GM18519 (cell line): ENCODE data around the gene MPV17L2.

ENCODE experiments used
- ATAC-seq: cut with Tn5 transposase; IDR thresholded peaks from one replicate; pipeline ENCODE4 v1.9.1; 2021; ENCODE audit warnings: mild to moderate bottlenecking, moderate library complexity; ENCODE audit not compliant: unreplicated experiment, low FRiP score

The MPV17L2 gene

DNA sequence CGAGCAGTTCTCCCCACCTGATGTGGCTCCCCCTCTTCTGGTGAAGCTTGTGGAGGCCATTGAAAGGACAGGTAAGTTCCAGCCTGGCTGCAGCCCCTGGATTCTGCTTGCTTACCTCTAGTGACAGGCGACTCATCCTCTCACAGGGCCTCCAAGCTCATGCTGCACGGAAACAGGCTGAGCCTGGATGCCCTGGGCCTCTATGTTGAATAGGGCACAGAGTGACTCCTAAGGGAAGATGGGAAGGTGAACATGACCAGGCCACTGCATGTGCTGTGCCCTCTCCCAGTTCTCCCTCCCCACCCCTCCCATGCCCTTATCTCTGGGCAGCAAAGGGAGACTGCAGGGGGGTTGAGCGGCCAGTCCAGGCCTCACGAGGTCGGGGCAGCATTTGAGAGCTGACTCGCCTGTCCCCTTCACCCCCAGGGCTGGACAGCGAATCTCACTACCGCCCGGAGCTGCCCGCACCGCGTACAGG is 32.5 kb upstream of the MPV17L2 start:
- no peak for ATAC-seq

DNA sequence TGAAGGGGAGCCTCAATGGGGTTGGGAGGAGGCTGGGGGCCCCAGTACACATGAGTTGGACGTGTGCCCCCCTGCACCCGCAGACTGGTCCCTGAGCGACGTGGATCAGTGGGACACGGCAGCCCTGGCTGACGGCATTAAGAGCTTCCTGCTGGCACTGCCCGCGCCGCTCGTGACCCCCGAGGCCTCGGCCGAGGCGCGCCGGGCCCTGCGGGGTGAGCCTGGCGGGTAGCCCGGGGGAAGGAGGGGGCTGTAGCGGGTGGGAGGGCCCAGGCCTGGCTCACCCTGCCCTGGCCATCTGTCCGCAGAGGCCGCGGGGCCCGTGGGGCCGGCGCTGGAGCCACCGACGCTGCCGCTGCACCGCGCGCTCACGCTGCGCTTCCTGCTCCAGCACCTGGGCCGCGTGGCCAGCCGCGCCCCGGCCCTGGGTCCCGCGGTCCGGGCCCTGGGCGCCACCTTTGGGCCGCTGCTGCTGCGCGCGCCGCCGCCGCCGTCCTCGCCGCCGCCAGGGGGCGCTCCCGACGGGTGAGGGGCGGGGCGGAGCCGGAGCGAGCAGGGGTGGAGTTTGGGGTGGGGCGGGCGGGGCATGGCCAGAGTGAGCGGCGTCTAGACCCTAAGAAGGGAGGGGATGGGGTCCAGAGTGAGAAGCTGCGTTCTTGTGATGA is 31.9 kb upstream of the MPV17L2 start:
- ATAC-seq: no peak

DNA sequence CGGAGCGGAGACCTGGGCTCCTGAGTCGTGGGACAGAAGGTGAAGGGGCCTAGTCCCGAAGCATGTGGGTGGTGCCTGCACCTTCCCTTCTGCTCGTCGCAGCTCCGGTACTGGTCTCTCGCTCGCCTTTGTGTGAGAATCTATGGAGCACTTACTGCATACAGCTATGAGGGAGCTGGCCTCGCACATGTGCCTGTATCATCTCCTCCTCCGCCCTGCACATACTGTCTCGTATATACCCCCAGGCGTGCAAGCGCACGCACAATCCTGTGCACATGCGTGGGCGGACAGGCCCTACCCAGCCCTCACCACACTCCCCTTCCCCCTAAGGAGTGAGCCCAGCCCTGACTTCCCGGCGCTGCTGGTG is 31.4 kb upstream of the MPV17L2 start:
- ATAC-seq: no peak

DNA sequence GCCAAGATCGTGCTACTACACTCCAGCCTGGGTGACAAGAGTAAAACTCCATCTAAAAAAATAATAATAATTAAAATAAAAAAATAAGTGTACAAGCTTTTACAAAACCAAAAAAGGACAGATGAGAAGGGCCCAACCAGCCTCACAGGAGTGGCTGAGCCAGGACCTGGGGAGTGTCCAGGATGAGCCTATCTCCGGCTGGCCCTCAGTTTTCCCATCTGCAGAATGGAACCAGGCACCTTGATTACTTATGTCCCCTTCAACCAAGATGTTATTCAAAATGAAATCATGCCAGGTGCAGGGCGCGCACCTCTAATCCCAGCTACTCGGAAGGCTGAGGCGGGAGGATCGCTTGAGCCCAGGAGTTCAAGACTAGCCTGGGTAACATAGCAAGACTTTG is 28.9 kb upstream of the MPV17L2 start:
- no peak for ATAC-seq

DNA sequence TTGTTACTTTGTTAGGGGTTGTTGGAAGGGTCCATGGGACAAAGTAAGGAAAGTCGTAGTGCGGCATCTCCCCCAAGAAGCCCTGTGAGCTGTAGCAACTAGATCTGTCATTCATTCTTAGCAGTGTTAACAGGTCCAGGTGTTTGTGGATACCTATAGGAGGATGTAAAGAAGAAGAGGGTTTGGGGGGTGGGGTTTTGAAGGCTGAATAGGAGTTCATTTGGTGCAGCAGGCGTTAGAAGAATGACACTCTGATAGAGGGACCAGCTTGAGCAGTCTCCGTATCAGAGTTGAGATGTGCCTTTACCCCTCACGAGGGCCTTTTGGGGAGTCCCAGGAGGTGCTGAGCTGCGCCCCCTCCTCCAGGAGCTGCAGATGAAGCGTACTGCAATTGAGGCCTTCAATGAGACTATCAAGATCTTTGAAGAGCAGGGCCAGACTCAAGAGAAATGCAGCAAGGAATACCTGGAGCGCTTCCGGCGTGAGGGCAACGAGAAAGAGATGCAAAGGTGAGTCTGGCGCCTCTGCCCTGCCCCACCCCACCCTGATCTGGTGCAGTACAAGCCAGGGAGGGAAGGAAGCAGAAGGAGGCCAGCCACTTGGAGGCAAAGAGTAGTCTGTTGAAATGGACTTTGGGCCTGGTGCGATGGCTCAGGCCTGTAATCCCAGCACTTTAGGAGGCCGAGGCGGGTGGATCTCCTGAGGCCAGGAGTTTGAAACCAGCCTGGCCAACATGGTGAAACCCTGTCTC is 27.0 kb upstream of the MPV17L2 start:
- no peak for ATAC-seq

DNA sequence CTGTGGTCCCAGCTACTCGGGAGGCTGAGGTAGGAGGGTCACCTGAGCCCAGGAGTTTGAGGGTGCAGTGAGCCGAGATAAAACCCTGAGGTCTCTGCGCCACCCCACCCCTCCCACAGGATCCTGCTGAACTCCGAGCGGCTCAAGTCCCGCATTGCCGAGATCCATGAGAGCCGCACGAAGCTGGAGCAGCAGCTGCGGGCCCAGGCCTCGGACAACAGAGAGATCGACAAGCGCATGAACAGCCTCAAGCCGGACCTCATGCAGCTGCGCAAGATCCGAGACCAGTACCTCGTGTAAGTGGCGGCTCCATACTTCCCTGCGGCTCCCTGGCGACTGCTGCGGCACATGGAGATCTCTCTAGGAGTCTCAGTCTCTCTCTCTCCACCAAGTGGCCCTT is 26.0 kb upstream of the MPV17L2 start:
- ATAC-seq: no peak

DNA sequence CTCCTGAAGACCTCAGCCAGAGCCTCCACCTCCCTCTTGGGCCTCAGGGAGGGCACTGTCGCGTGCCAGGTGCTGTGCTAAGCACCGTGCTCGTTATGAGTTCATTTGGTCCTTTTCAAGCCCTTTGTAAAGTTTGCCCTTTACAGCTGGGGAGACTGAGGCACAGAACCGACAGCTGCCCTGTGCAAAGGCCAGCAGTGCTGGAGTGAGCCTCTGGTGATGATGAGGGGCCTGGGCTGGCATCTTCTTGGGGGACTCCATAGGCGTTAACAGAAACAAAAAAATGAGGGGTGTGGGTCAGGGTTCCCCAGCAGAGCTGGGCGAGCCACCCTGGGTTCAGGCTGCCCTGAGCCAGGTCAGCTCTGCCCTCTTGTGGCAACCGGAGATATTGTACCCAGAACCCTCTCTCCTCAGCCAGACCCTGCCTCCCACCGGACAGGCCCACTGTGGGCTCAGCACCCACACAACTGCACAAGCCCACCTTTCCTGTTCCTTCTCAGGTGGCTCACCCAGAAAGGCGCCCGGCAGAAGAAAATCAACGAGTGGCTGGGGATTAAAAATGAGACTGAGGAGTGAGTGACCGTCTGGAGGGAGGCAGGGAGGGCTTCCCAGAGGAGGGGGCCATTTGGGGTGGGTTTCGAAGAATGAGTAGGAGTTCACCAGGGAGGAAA is 24.9 kb upstream of the MPV17L2 start:
- no peak for ATAC-seq

DNA sequence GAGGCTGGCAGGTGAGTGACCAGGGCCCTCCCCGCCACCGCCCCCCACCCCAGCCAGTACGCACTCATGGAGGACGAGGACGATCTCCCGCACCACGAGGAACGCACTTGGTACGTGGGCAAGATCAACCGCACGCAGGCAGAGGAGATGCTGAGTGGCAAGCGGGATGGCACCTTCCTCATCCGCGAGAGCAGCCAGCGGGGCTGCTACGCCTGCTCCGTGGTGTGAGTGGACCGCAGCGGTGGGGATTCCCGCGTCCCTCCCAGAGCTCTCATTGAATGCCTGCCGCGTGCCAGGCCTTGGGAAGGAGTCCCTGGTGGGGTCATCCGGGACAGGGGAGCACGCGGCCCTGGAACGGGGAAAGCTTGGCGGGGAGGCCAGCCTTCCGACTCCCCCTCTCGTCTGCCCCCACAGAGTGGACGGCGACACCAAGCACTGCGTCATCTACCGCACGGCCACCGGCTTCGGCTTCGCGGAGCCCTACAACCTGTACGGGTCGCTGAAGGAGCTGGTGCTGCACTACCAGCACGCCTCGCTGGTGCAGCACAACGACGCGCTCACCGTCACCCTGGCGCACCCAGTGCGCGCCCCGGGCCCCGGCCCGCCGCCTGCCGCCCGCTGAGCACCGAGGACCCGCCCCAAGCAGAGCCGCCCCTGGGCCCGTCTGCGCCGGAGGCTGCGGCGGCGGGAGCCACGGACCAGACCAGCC is 24.2 kb upstream of the MPV17L2 start:
- no peak for ATAC-seq

DNA sequence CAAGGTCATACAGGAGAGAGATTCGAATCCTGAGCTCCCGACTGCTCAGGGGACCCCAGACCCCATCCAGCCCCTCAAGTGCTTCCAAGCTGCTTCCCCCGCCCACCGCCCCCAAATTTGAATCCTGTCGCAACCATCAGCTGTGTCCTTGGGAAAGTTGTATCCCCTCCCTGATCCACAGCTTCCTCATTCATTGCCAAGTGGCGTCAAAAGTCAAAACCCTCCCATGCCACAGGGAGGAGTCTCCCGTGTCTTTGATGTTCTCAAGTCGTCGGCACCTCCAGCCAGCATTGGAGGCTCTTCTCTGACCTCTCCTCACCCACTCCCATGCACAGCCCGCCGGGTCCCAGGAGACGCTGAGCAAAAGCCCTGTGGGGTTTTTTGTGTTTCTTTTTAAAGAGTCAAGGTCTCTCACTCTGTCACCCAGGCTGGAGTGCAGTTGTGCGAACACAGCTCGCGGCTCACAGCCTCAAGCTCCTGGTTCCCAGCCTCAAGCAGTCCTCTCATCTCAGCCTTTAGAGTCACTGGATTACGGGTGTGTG is 22.2 kb upstream of the MPV17L2 start:
- no peak for ATAC-seq

DNA sequence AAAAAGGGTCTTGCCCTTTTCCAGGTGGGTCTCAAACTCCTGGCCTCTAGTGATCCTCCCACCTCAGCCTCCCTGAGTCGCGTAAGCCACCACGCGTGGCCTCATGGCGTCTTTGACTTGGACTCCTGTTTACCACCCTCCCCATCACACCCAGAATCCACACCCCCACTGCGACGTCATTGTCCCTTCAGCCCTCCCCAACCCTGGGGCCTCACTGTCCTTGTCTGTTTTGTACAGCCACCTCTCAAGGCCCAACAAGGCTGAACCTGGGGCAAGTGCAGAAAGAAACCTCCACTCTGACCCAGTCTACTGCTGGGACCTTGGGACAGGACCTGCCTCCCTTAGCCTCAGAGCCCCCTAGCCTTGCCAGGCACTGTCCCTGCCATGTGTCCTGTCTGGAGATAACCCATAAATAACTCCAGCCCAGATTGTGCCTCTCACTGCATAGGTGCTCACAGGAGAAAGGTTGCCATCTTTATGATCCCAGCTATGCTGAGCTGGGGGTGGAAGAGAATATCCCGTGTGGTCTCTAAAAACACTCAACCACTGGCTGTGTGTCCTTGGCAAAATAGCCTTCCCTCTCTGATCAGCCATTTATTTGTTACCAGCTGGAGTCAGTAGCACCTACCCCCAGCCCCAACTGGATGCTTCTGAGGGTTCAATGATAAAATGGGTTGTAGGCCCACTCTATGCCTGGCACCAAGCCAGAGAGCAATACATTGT is 21.3 kb upstream of the MPV17L2 start:
- no peak for ATAC-seq

DNA sequence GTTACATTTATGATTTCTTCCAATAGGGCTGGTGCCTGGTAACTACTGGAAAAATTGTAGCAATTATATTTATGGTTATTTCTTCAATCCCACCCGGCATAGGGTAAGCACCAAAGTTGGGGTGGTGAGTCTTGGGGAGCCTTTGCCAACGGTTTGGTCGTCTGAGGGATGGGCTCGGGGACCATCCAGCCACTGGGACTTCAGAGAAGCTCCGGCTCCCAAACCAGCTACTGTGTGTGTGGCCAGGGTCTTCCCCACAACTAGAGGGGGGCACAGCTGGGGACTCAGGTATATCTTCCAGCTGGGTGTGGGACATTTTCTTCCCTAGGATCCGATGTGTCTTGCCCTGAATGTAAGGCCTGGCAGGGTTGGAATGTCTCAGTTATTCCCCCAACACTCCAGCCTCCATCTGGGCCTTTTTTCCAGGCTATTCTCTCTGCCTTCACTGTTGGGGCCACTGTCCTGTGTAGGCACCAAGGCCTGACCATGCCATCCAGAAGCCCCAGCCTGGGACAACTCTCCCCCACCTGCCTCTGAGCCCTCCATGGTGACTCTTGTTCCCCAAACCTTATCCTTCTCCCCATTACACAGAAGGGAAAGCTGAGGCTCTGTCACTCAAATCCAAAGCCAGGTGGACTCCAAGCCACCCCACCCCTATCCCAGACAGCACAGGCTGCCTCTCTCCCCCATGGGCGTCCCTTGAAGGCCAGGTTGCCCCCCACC is 20.5 kb upstream of the MPV17L2 start:
- no peak for ATAC-seq

DNA sequence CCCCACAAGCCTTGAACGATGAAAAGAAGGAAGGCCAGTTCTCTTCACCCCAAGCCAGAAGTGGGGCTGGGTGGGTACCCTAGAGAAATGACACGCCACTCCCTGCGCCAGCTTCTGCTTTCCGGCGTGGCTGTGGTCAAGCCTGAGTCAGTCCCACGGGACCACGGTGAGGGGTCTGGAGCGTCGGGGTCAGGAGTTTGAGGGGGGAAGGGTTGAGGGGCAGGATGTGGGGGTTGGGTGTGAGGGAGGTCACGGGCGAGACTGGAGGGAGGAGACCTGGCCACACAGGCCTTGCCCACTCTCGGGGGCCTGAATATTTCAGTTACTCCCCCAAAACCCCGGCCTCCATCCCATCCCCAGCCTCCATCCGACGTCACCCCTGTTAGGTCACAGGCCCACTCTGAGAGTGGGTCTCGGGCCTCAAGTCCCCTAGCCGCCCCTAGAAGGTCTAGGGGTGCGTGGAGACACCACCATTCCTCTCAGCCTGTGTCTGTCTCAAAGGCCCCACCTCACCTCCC is 19.9 kb upstream of the MPV17L2 start:
- no peak for ATAC-seq

DNA sequence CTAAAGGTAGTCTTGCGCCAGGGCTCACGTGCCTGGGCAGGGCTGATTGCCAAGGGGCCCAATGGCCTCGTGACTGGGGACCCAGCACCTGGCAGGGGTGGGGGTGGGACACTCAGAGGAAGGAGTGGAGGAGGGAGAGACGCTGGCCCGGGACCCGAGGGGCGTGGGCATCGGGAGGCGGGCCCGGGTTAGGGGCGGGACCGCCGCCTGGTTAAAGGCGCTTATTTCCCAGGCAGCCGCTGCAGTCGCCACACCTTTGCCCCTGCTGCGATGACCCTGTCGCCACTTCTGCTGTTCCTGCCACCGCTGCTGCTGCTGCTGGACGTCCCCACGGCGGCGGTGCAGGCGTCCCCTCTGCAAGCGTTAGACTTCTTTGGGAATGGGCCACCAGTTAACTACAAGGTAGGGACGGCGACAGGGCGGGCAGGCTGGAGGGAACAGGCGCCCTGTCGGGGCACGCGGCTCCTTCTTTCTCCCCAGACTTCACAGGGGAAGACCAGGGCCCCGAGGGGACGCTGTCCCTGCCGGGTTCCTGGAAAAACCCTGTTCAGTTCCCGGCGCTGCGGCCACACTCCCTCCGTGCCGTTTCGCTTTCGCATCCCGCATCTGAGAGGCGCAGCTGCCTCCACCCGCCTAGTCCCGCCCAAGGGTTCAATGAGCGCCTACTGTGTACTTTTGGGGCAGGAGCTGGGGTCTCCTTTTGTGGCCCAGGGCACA is 19.3 kb upstream of the MPV17L2 start, which contains the start of gene IFI30:
IFI30 (plus strand) TSS at position 242 of the 717 bp plus-strand sequence; CDS start at position 271, 29 bp downstream.
- no peak for ATAC-seq

DNA sequence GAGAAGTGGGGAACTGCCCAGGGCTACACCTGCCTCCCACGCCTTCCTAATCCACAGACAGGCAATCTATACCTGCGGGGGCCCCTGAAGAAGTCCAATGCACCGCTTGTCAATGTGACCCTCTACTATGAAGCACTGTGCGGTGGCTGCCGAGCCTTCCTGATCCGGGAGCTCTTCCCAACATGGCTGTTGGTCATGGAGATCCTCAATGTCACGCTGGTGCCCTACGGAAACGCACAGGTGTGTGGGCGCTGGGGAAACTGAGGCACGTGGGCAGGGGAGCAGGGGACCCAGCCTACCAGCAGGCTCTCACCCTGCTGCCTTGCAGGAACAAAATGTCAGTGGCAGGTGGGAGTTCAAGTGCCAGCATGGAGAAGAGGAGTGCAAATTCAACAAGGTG is 18.0 kb upstream of the MPV17L2 start:
- no peak for ATAC-seq

DNA sequence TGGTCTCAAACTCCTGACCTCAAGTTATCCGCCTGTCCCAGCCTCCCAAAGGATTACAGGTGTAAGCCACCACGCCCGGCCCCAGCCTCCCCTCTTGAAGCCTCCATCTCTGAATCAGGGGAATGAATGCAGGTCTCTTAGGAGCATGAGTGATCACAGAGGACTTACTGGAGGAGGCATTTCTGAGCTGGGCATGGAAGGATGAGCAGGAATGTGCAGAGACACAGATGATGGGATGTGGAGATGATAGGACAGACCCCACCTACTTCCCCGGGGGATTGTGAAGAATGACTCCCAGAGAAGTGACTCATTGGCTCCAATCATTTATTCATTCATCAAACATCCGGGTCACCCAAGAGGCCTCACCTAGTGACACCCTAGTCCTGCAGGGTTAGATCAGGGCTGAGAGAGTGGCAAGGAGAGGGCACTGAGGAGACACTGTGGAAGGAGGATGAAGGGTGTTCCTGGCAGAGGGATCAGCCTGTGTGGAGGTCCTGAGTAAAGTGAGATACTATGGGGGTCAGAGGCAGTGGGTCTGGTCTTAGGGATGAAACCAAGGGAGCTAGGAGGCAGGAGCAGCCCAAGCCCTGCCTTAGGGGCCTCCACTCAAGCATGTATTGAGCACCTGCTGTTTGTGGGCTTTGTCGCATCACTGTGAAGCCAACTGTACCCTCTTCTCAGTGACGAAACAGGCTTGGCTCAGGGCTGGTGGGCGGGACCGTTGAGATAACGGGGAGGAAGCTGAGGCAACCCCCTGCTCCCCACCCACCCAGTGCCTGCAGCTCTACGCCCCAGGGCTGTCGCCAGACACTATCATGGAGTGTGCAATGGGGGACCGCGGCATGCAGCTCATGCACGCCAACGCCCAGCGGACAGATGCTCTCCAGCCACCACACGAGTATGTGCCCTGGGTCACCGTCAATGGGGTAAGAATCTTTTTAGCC is 16.4 kb upstream of the MPV17L2 start:
- ATAC-seq: no peak

DNA sequence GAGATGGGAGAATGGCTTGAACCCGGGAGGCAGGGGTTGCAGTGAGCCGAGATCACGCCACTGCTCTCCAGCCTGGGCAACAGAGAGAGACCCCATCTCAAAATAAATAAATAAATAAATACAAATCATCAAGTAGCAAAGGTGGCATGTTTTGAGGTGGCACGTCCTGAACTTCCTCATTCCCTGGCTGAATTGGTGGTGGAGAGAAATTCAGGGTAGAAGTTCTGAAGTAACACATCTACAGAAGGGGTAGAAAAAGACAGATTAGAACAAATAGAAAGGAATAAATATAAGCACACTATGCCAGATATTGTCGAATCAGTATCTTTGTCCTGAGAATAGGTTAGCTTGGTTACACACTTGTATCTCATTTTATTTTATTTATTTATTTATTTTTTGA is 13.1 kb upstream of the MPV17L2 start:
- ATAC-seq: no peak

DNA sequence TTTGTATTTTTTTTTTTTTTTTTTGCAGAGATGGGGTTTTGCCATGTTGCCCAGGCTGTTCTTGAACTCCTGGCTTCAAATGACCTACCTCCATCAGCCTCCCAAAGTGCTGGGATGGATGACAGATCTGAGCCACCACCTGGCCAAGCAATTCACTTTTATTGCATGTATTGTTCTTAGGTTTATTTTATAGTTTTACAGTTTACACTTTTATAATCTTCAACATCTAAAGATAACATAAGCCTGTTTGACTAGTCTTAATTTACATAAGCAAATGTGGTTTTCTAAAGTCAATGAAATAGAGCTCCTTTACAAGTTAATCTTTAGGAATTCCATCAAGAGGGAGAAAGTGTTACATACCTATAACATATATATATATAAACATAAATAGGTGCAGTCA is 9.5 kb upstream of the MPV17L2 start:
- no peak for ATAC-seq
